Testis (tissue), 3 donors: Measurements from ENCODE around the gene SLC22A23. TPM values are rescaled to one million over a fixed set of nuclear protein-coding genes. Genes with fewer than 3 reads are reported as not detected.

Source experiments
- DNase-seq: peaks from one replicate; pipeline ENCODE4 v3.0.0-alpha.2; 2019
- H3K27ac ChIP-seq, 2 donors: fragments of 200-600 bp; sonication (generic); one replicate each; pipeline ENCODE4 v1.5.1; 2019
- H3K27me3 ChIP-seq: fragments of 200-600 bp; sonication (generic); one replicate; pipeline ENCODE4 v1.5.1; 2019
- H3K36me3 ChIP-seq: fragments of 200-600 bp; sonication (generic); one replicate; pipeline ENCODE4 v1.5.1; 2017; ENCODE audit warnings: low read depth; ENCODE audit errors: missing control alignments
- H3K4me1 ChIP-seq: fragments of 200-600 bp; sonication (generic); one replicate; pipeline ENCODE4 v1.5.1; 2019
- H3K4me3 ChIP-seq, 2 donors: fragments of 200-600 bp; sonication (generic); one replicate each; pipeline ENCODE4 v1.5.1; 2017 to 2019
- H3K9me3 ChIP-seq: fragments of 200-600 bp; sonication (generic); one replicate; pipeline ENCODE4 v1.5.1; 2017
- CTCF ChIP-seq, 3 experiments: fragments of 450-650 bp in 2 of 3; fragments of 200-600 bp in 1 of 3; sonication (generic) in 1 of 3; IDR thresholded peaks; one replicate each; pipeline ENCODE4 v1.5.1; 2016 to 2019; ENCODE audit warnings: antibody characterized with exemption in 3 of 3, mild to moderate bottlenecking in 2 of 3, moderate library complexity in 1 of 3
- POLR2A ChIP-seq: fragments of 450-650 bp; IDR thresholded peaks from one replicate; pipeline ENCODE4 v1.6.1; 2017; ENCODE audit warnings: antibody characterized with exemption, mild to moderate bottlenecking, moderate library complexity
- WGBS, 2 donors: methylation state at CpG; one replicate each; pipeline ENCODE4 v1.1.5; 2018; 5-methylcytosine and 5-hydroxymethylcytosine counted together
- intact Hi-C: fragments of 100-400 bp; cut with DNase I; formaldehyde crosslinking; loops from one replicate; pipeline ENCODE4 v1.15.1; 2023; ENCODE audit warnings: low total_unique reads
- polyA plus RNA-seq: library from polyadenylated mRNA; stranded (reverse); fragments of 350-450 nt; fragmentation: Illumina TruSeq; extraction: RNeasy Lipid Tissue Mini Kit (QIAGEN cat#74804); gene quantifications from one replicate; pipeline ENCODE4 v1.2.3, GENCODE V29; 2014; ENCODE audit warnings: low read depth, low replicate concordance; ENCODE audit not compliant: insufficient read depth
- total RNA-seq, 2 donors: library from RNA; depleted of rRNA; stranded (reverse); fragments of >200 nt; gene quantifications; one replicate each; pipeline ENCODE4 v1.2.3, GENCODE V29; 2016

The SLC22A23 gene
- total and polyA plus RNA-seq, 3 donors from 2014 or later, result 9.0 to 20.9 (median 14.9) TPM

- intact Hi-C loops, result no loop called here
- WGBS, 2 donors, result 58 to 80% methylated on average over 11 of the region's 11 CpGs
- no peak for TF ChIP-seq POLR2A
- no peak for TF ChIP-seq CTCF (IDR thresholded peaks at IDR 0.05)
- Histone ChIP-seq H3K4me1 (no peaks in the 10 kb centered on the region), H3K27ac (no peak overlapping the region), H3K9me3 (no peaks in the 10 kb centered on the region), H3K27me3 (no peaks in the 10 kb centered on the region), H3K4me3 (no peak overlapping the region), H3K36me3 (no peaks in the 10 kb centered on the region)
- DNase-seq, result no peak
These were observed 42.3 kb downstream of the SLC22A23 start for GRCh38 chr6:3414327-3415081.

- Histone ChIP-seq H3K9me3 (no peaks in the 10 kb centered on the region), H3K4me3 (no peak overlapping the region), H3K27me3 (no peaks in the 10 kb centered on the region), H3K27ac (no peak overlapping the region), H3K4me1 (no peaks in the 10 kb centered on the region), H3K36me3 (no peaks in the 10 kb centered on the region)
- 90 to 93% methylated on average over 3 of the region's 3 CpGs for WGBS, 2 donors
- TF ChIP-seq CTCF (IDR thresholded peaks at IDR 0.05) (no peak), POLR2A (no peak)
- DNase-seq, result no peak
- intact Hi-C loops, result no loop called here
These were observed 43.3 kb downstream of the SLC22A23 start for GRCh38 chr6:3413592-3413991.

- H3K36me3 ChIP-seq, result no peaks in the 10 kb centered on the region
- no peak for TF ChIP-seq POLR2A
- TF ChIP-seq CTCF (IDR thresholded peaks at IDR 0.05), result no peak
- no peak for DNase-seq
- H3K4me3 ChIP-seq, result no peak overlapping the region
- H3K4me1 ChIP-seq, result no peaks in the 10 kb centered on the region
- intact Hi-C loops, result no loop called here
- H3K27me3 ChIP-seq, result no peaks in the 10 kb centered on the region
- WGBS, 2 donors, result 80 to 91% methylated on average over 5 to 8 of the region's 8 CpGs
- H3K9me3 ChIP-seq, result no peaks in the 10 kb centered on the region
- H3K27ac ChIP-seq, result no peak overlapping the region
These were observed 43.9 kb downstream of the SLC22A23 start for GRCh38 chr6:3412779-3413500.

GRCh38 chr6:3411967-3412778, 44.7 kb downstream of the SLC22A23 start:
- Histone ChIP-seq H3K4me1 (no peaks in the 10 kb centered on the region), H3K36me3 (no peaks in the 10 kb centered on the region), H3K4me3 (no peak overlapping the region), H3K27me3 (no peaks in the 10 kb centered on the region), H3K9me3 (no peaks in the 10 kb centered on the region), H3K27ac (no peak overlapping the region)
- no peak for TF ChIP-seq CTCF (IDR thresholded peaks at IDR 0.05)
- TF ChIP-seq POLR2A, result no peak
- intact Hi-C loops, result no loop called here
- DNase-seq, result no peak
- 90% methylated on average over 11 of the region's 11 CpGs for WGBS, 2 donors
